ENCODE results near the gene ZNRF3. TPM values are rescaled to one million over a fixed set of nuclear protein-coding genes. Genes with fewer than 3 reads are reported as not detected.

The ZNRF3 gene
- total RNA-seq, 4 donors from 2014 or later: 6.1 to 23.2 (median 12.0) TPM

DNA sequence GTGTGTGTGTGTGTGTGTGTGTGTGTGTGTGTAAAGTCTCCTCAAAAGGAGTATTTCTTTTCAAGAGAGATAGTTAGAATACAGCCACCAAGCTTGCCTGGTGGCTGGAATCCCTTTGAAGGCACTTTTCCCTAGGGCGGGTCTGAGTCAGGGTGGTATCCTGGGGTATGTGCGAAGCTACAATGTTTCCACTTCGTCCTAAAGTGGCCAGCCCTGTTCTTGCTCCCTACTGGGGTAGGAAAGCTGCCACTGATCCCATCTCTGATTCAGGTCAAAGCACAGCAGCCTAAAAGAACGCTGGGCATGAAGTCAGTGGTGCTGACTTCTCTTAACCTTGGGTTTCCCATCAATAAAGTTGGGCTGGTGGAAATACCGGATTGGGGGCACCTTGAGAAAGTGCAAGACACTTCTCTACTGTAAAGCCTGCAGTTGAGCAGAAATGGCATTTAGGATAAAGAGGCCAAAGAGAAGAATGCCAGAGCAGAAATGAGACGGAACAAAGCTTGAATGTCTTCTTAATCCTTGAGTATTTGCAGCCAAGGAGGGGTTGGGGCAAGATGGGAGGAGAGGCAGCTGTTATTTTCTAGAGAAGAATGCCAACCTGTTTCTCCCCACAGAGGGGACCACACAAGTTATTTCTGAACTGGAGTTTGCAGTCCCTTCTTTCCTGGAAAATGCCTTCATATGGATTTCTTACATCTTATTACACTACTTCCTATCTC lies 35.3 kb downstream of the ZNRF3 start:
- Histone ChIP-seq H3K36me3 (no peaks in the 10 kb centered on the region), H3K4me3 (no peak overlapping the region), H3K9me3 (no peaks in the 10 kb centered on the region), H3K27me3 (no peaks in the 10 kb centered on the region), H3K4me1 (peaks cover 3 to 9% of the 10 kb centered on the region in 2 donors), H3K27ac (no peak overlapping the region)
- no peak for DNase-seq
- intact Hi-C loops (cut with DNase I; ENCODE audit: low total_unique reads): no loop called here
- no peak for TF ChIP-seq CTCF (IDR thresholded peaks at IDR 0.05)
- TF ChIP-seq POLR2A (IDR thresholded peaks at IDR 0.05): no peak

- intact Hi-C loops (cut with DNase I; ENCODE audit: low total_unique reads): no loop called here
- no peak for DNase-seq
Measured at GRCh38 chr22:28920757-28921584, 37.6 kb downstream of the ZNRF3 start.

DNA sequence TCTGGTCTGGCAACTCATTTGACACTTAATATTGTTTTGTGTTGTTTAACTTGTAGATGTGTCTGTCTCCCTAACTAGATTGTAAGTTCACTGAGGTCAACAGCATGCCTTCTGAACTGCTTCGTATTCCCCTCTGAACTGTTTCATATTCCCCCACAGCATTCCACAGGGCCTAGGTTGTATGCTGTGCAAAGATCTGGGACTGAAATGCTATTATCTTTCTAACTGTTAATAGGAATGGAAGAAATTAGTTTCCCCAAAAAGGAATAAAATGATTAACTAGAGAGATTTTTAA lies 38.2 kb downstream of the ZNRF3 start:
- H3K27ac ChIP-seq: no peak overlapping the region
- H3K4me3 ChIP-seq: no peak overlapping the region
- intact Hi-C loops (cut with DNase I; ENCODE audit: low total_unique reads): no loop called here
- no peaks in the 10 kb centered on the region for H3K36me3 ChIP-seq
- no peaks in the 10 kb centered on the region for H3K9me3 ChIP-seq
- TF ChIP-seq POLR2A (IDR thresholded peaks at IDR 0.05): no peak
- no peak for TF ChIP-seq CTCF (IDR thresholded peaks at IDR 0.05)
- H3K4me1 ChIP-seq: peaks cover 3 to 9% of the 10 kb centered on the region in 2 donors
- no peaks in the 10 kb centered on the region for H3K27me3 ChIP-seq
- DNase-seq: no peak

More at GRCh38 chr22:28920757-28921584, 37.6 kb downstream of the ZNRF3 start:
- H3K27ac ChIP-seq: no peak overlapping the region
- no peak overlapping the region for H3K4me3 ChIP-seq
- H3K9me3 ChIP-seq: no peaks in the 10 kb centered on the region
- peaks cover 3 to 9% of the 10 kb centered on the region in 2 donors for H3K4me1 ChIP-seq
- H3K36me3 ChIP-seq: no peaks in the 10 kb centered on the region
- no peak for TF ChIP-seq CTCF (IDR thresholded peaks at IDR 0.05)
- no peak for TF ChIP-seq POLR2A (IDR thresholded peaks at IDR 0.05)
- no peaks in the 10 kb centered on the region for H3K27me3 ChIP-seq

- Histone ChIP-seq H3K27me3 (no peaks in the 10 kb centered on the region), H3K36me3 (no peaks in the 10 kb centered on the region), H3K4me3 (no peak overlapping the region), H3K9me3 (no peaks in the 10 kb centered on the region), H3K4me1 (peaks cover 3 to 8% of the 10 kb centered on the region in 2 donors), H3K27ac (no peak overlapping the region)
- intact Hi-C loops (cut with DNase I; ENCODE audit: low total_unique reads): no loop called here
- DNase-seq: no peak
- no peak for TF ChIP-seq CTCF (IDR thresholded peaks at IDR 0.05)
- no peak for TF ChIP-seq POLR2A (IDR thresholded peaks at IDR 0.05)
Measured at GRCh38 chr22:28922540-28923244, 39.3 kb downstream of the ZNRF3 start.

All from uterus (tissue), 4 donors.